ENCODE data around the gene THSD4.

DNA sequence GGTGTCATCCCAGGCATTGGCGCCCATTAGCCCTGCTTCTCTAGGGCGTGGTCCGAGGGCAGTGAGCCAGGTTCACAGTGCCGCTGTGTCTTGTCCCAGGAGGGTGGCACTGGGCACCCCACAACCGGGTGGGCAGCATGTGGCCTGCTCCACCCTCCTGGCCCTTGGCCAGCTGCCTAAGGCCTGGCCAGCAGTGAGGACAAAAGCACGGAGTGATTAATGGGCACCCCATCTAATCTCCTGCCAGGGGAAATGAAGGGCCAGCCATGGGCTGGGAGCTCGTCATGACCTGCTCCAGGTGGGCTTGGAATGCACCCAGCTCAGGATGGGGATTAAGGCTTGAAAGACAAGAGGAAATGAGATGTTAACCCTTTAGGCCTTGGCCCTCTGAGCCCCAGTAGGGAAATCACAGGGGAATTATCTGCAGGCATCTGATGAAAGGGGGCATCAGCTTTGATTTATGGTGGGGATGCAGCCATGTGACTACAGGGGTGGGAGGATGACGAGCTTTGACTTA lies 5.2 kb downstream of the THSD4 start:
- TF ChIP-seq, protein P1, sequence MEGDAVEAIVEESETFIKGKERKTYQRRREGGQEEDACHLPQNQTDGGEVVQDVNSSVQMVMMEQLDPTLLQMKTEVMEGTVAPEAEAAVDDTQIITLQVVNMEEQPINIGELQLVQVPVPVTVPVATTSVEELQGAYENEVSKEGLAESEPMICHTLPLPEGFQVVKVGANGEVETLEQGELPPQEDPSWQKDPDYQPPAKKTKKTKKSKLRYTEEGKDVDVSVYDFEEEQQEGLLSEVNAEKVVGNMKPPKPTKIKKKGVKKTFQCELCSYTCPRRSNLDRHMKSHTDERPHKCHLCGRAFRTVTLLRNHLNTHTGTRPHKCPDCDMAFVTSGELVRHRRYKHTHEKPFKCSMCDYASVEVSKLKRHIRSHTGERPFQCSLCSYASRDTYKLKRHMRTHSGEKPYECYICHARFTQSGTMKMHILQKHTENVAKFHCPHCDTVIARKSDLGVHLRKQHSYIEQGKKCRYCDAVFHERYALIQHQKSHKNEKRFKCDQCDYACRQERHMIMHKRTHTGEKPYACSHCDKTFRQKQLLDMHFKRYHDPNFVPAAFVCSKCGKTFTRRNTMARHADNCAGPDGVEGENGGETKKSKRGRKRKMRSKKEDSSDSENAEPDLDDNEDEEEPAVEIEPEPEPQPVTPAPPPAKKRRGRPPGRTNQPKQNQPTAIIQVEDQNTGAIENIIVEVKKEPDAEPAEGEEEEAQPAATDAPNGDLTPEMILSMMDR (IDR thresholded peaks at IDR 0.05; ENCODE audit: insufficient read depth, low read length): no peak
- TF ChIP-seq SPI1 (IDR thresholded peaks at IDR 0.05; ENCODE audit: borderline replicate concordance, low read depth): no peak

Measured in HL-60 (cell line).